BJ (cell line): ENCODE results near the gene VPS36. TPM values are rescaled to one million over a fixed set of nuclear protein-coding genes. Genes with fewer than 3 reads are reported as not detected.
A peak's percentile ranks its signal among the peaks of the same experiment; 100 is the strongest.
"Not testable (repeated sequence)": the region's sequence is repeated elsewhere in the genome, so short reads cannot be mapped to it uniquely, and the experiment has no call there.

Source experiments
- CTCF ChIA-PET: fragments of 350-600 bp; formaldehyde crosslinking; extraction: SDS; loops from one replicate; lab custom pipeline; 2021; ENCODE audit warnings: antibody characterized with exemption, inconsistent platforms; lab: Yijun Ruan, JAX
- POLR2A ChIA-PET: fragments of 300-600 bp; sonication (Branson Sonifier 250); formaldehyde crosslinking; extraction: SDS; loops from one replicate; lab custom pipeline; 2021; ENCODE audit warnings: antibody characterized with exemption; lab: Charles Lee
- DNase-seq: peaks from one replicate; pipeline ENCODE4 v3.0.0-alpha.2; 2011; ENCODE audit warnings: low read depth
- H3K27me3 ChIP-seq: 2 replicates; pipeline ENCODE4 v1.6.0; 2011; ENCODE audit warnings: low read length; ENCODE audit not compliant: control insufficient read depth, insufficient read depth
- H3K36me3 ChIP-seq: 2 replicates; pipeline ENCODE4 v1.5.1; 2011; ENCODE audit warnings: low read length; ENCODE audit not compliant: control insufficient read depth, insufficient read depth
- H3K4me3 ChIP-seq: 2 replicates; pipeline ENCODE4 v1.5.1; 2011; ENCODE audit warnings: low read depth, mild to moderate bottlenecking, control low read depth, low read length
- polyA minus RNA-seq: library from RNA; depleted of rRNA, polyadenylated mRNA; stranded (reverse); fragments of >200 nt; gene quantifications from 2 replicates; pipeline ENCODE4 v1.2.3, GENCODE V29; 2011; rRNA and poly(A)+ RNA removed
- polyA plus RNA-seq: library from polyadenylated mRNA; depleted of rRNA; stranded (reverse); fragments of >200 nt; gene quantifications from 2 replicates; pipeline ENCODE4 v1.2.3, GENCODE V29; 2011; rRNA removed
- TF ChIP-seq, protein P1 (sequence below): IDR thresholded peaks from 2 replicates; pipeline ENCODE4 v1.5.1; 2011; ENCODE audit warnings: low read depth, mild to moderate bottlenecking, control low read depth, inconsistent platforms, low read length, moderate library complexity; ENCODE audit not compliant: insufficient read depth

Gene VPS36, protein sequence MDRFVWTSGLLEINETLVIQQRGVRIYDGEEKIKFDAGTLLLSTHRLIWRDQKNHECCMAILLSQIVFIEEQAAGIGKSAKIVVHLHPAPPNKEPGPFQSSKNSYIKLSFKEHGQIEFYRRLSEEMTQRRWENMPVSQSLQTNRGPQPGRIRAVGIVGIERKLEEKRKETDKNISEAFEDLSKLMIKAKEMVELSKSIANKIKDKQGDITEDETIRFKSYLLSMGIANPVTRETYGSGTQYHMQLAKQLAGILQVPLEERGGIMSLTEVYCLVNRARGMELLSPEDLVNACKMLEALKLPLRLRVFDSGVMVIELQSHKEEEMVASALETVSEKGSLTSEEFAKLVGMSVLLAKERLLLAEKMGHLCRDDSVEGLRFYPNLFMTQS
- polyA plus RNA-seq (10.0 and 19.7 TPM in 2 replicates), polyA minus RNA-seq (8.1 and 9.5 TPM in 2 replicates)

- ChIA-PET POLR2A (no interaction called here), CTCF (interaction anchor here (0.6 to 3.9 kb wide), 48 partner anchors 9 to 555 kb away, joined by 3 to 56 read pairs (median 4); partner anchors contain the start of genes ALG11, SUGT1 and THSD1)
These were observed at the start of gene VPS36 for GRCh38 chr13:52450012-52450792. Gene VPS36, minus strand, starts transcription at chr13:52450634. Its CDS starts 40 bp downstream, at chr13:52450594.

DNA sequence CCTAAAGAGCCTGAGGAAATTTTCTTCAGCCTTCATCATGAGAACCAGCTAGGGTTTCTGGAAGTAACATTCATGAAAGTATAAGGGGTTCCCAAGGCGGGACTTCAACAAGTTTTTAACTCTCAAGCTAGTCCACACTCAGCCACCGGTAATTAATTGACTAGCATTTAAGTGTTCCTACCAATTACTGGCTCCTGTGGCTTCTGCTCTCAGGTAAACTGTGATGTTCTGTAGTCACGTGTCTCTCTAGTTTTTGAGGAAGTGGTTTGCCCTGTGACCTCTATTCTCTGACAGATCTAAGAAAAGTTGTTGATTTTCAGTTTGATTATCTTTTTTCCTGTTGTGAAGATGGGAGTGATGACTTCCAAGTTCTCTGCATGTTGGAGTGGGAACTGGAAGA is 47.5 kb upstream of the VPS36 start:
- POLR2A ChIA-PET = not testable (repeated sequence)

More at GRCh38 chr13:52450012-52450792, at the start of gene VPS36:
- TF ChIP-seq, protein P1, sequence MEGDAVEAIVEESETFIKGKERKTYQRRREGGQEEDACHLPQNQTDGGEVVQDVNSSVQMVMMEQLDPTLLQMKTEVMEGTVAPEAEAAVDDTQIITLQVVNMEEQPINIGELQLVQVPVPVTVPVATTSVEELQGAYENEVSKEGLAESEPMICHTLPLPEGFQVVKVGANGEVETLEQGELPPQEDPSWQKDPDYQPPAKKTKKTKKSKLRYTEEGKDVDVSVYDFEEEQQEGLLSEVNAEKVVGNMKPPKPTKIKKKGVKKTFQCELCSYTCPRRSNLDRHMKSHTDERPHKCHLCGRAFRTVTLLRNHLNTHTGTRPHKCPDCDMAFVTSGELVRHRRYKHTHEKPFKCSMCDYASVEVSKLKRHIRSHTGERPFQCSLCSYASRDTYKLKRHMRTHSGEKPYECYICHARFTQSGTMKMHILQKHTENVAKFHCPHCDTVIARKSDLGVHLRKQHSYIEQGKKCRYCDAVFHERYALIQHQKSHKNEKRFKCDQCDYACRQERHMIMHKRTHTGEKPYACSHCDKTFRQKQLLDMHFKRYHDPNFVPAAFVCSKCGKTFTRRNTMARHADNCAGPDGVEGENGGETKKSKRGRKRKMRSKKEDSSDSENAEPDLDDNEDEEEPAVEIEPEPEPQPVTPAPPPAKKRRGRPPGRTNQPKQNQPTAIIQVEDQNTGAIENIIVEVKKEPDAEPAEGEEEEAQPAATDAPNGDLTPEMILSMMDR = peak; percentile 80
- peak within 1 kb of the TSS; percentile 67 for H3K4me3 ChIP-seq
- H3K27me3 ChIP-seq = no peaks in the 10 kb centered on the region
- no peaks in the 10 kb centered on the region for H3K36me3 ChIP-seq
- DNase-seq = peak; percentile 46

GRCh38 chr13:52494241-52494640 is 43.8 kb upstream of the VPS36 start:
- POLR2A ChIA-PET, DNase-seq, H3K4me3 ChIP-seq, H3K36me3 ChIP-seq, CTCF ChIA-PET, H3K27me3 ChIP-seq: not testable (repeated sequence)

More for the DNA sequence above, 47.5 kb upstream of the VPS36 start:
- H3K4me3 ChIP-seq, CTCF ChIA-PET, DNase-seq, H3K27me3 ChIP-seq, H3K36me3 ChIP-seq: not testable (repeated sequence)

- CTCF ChIA-PET = not testable (repeated sequence)
These were observed 40.6 kb upstream of the VPS36 start for GRCh38 chr13:52491015-52491414.

DNA sequence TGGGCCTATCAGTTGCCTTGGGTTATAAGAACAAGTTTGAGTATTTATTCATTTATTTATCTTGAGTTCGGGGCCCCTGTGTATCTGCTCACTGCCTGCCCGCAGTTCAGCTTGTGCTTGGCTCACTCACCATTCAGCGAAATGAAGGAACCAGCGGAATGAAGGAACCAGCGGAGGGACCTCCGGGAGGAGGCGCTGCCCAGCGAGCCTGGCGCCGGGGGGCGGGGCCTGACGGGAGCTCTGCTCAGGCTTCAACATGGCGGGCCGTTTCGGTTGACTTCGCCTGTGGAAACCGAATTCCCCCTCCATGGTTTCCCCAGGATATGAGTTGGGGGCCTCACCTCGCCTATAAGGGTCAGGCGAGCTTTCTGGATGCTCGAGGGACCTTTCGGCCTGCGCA is 38.3 kb upstream of the VPS36 start:
- CTCF ChIA-PET, POLR2A ChIA-PET, H3K36me3 ChIP-seq, H3K4me3 ChIP-seq, DNase-seq, H3K27me3 ChIP-seq: not testable (repeated sequence)

More at GRCh38 chr13:52491015-52491414, 40.6 kb upstream of the VPS36 start:
- POLR2A ChIA-PET, H3K4me3 ChIP-seq, H3K36me3 ChIP-seq, H3K27me3 ChIP-seq, DNase-seq: not testable (repeated sequence)

DNA sequence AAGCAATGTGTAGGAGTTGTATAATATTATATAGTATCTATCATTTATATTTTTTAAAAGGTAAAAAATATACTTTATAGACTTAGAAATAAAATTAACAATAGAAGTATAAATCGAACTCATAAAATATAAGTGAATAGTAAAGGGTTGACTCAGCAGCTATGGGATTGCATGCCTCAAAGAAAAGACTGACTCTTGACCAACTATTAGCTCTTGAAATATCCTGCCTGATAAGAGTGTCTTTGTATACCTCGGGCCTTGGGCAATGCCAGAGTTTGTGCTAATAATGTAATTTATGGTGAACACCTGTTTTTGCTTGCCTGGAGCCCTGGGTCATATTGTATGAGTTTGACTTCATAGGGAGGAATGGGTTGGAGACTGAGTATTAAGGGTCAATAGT is 36.6 kb upstream of the VPS36 start:
- POLR2A ChIA-PET, DNase-seq, CTCF ChIA-PET, H3K36me3 ChIP-seq, H3K4me3 ChIP-seq, H3K27me3 ChIP-seq: not testable (repeated sequence)

GRCh38 chr13:52480677-52481428 is 30.4 kb upstream of the VPS36 start:
- H3K36me3 ChIP-seq, CTCF ChIA-PET, H3K4me3 ChIP-seq, DNase-seq, POLR2A ChIA-PET, H3K27me3 ChIP-seq: not testable (repeated sequence)

GRCh38 chr13:52468487-52468886 is 18.1 kb upstream of the VPS36 start:
- H3K36me3 ChIP-seq, DNase-seq, H3K4me3 ChIP-seq, H3K27me3 ChIP-seq, CTCF ChIA-PET, POLR2A ChIA-PET: not testable (repeated sequence)
